IMR-90 (cell line): Measurements from ENCODE around the gene ENPP7. TPM values are rescaled to one million over a fixed set of nuclear protein-coding genes. Genes with fewer than 3 reads are reported as not detected.

ENCODE experiments used
- ATAC-seq: fragments of 200-7000 bp; cut with Tn5 transposase; 2 replicates; pipeline ENCODE4 v1.9.1; 2020; ENCODE audit warnings: low read depth, mild to moderate bottlenecking, moderate library complexity
- BruUV-seq: library from RNA; stranded (reverse); fragments of 400-500 nt; replicated peaks from 2 replicates; lab custom pipeline; 2021; lab: Mats Ljungman, UMichigan
- CTCF ChIA-PET: fragments of 300-600 bp; formaldehyde crosslinking; extraction: SDS; loops from one replicate; lab custom pipeline; 2021; ENCODE audit warnings: antibody characterized with exemption; lab: Yijun Ruan, JAX
- POLR2A ChIA-PET: fragments of 300-600 bp; sonication (Branson Sonifier 250); formaldehyde crosslinking; loops from one replicate; lab custom pipeline; 2022; ENCODE audit warnings: antibody characterized with exemption; ENCODE audit not compliant: unreplicated experiment; lab: Charles Lee
- DNase-seq: peaks from one replicate; pipeline ENCODE4 v3.0.0; 2013
- H2AFZ ChIP-seq: replicated peaks from 2 replicates; pipeline ENCODE3; 2013; ENCODE audit warnings: low read length, mild to moderate bottlenecking; ENCODE audit not compliant: poor library complexity
- H2AK5ac ChIP-seq: 2 replicates; pipeline ENCODE4 v1.6.1; 2013; ENCODE audit warnings: low read depth, low read length, inconsistent platforms
- H2AK9ac ChIP-seq: replicated peaks from 2 replicates; pipeline ENCODE3; 2013; ENCODE audit warnings: mild to moderate bottlenecking, low read depth, low read length, moderate library complexity; ENCODE audit not compliant: poor library complexity
- H2BK120ac ChIP-seq: 2 replicates; pipeline ENCODE4 v1.6.1; 2013; ENCODE audit warnings: low read depth, low read length, inconsistent platforms
- H2BK15ac ChIP-seq: 3 replicates; pipeline ENCODE4 v1.6.1; 2013; ENCODE audit warnings: low read depth, low read length, inconsistent platforms
- H2BK20ac ChIP-seq: 2 replicates; pipeline ENCODE4 v1.6.1; 2013; ENCODE audit warnings: low read depth, mild to moderate bottlenecking, inconsistent platforms, low read length, moderate library complexity
- H2BK5ac ChIP-seq: 2 replicates; pipeline ENCODE4 v1.6.1; 2013; ENCODE audit warnings: mild to moderate bottlenecking, low read depth, low read length, inconsistent platforms; ENCODE audit not compliant: poor library complexity, severe bottlenecking
- H3K14ac ChIP-seq: replicated peaks from 2 replicates; pipeline ENCODE4 v1.6.1; 2013; ENCODE audit warnings: low read depth, low read length, inconsistent platforms
- H3K18ac ChIP-seq: 2 replicates; pipeline ENCODE4 v1.6.1; 2013; ENCODE audit warnings: low read depth, low read length, control low read depth
- H3K23ac ChIP-seq: 2 replicates; pipeline ENCODE4 v1.6.1; 2013; ENCODE audit warnings: low read depth, low read length, inconsistent platforms
- H3K27ac ChIP-seq: 2 replicates; pipeline ENCODE4 v1.5.1; 2013; ENCODE audit warnings: mild to moderate bottlenecking, control low read depth, low read length; ENCODE audit not compliant: insufficient read depth
- H3K27me3 ChIP-seq: 2 replicates; pipeline ENCODE4 v1.6.1; 2013; ENCODE audit warnings: low read length; ENCODE audit not compliant: control insufficient read depth, insufficient read depth
- H3K36me3 ChIP-seq: 2 replicates; pipeline ENCODE4 v1.6.1; 2013; ENCODE audit warnings: low read length, mixed read lengths; ENCODE audit not compliant: control insufficient read depth, insufficient read depth
- H3K4ac ChIP-seq: 2 replicates; pipeline ENCODE4 v1.6.1; 2013; ENCODE audit warnings: low read depth, low read length, inconsistent platforms
- H3K4me1 ChIP-seq: 2 replicates; pipeline ENCODE4 v1.6.1; 2013; ENCODE audit warnings: low read length, mixed read lengths; ENCODE audit not compliant: control insufficient read depth, insufficient read depth
- H3K4me2 ChIP-seq: 2 replicates; pipeline ENCODE4 v1.6.1; 2013; ENCODE audit warnings: low read depth, mild to moderate bottlenecking, control low read depth, low read length, moderate library complexity
- H3K4me3 ChIP-seq: 2 replicates; pipeline ENCODE4 v1.5.1; 2013; ENCODE audit warnings: low read depth, mild to moderate bottlenecking, control low read depth, low read length, moderate library complexity; ENCODE audit not compliant: insufficient read depth
- H3K56ac ChIP-seq: 2 replicates; pipeline ENCODE4 v1.6.1; 2013; ENCODE audit warnings: low read length, inconsistent platforms; ENCODE audit not compliant: insufficient read depth; ENCODE audit errors: extremely low read depth
- H3K79me1 ChIP-seq, 2 experiments: 2 replicates each; pipeline ENCODE4 v1.6.1; 2013; ENCODE audit warnings: low read length in 2 of 2, inconsistent platforms in 1 of 2, low read depth in 1 of 2
- H3K9ac ChIP-seq: 2 replicates; pipeline ENCODE4 v1.6.1; 2013; ENCODE audit warnings: low read depth, low read length, control low read depth
- H3K9me1 ChIP-seq: 2 replicates; pipeline ENCODE4 v1.6.1; 2013; ENCODE audit warnings: low read length, inconsistent platforms; ENCODE audit not compliant: insufficient read depth
- H3K9me3 ChIP-seq: 2 replicates; pipeline ENCODE4 v1.6.1; 2013; ENCODE audit warnings: low read length; ENCODE audit not compliant: control insufficient read depth, insufficient read depth
- H4K20me1 ChIP-seq: 2 replicates; pipeline ENCODE4 v1.6.1; 2013; ENCODE audit warnings: low read length, inconsistent platforms; ENCODE audit not compliant: insufficient read depth
- H4K5ac ChIP-seq: 2 replicates; pipeline ENCODE4 v1.6.1; 2013; ENCODE audit warnings: mild to moderate bottlenecking, low read depth, low read length, control low read depth
- H4K8ac ChIP-seq, 2 experiments: 2 replicates each; pipeline ENCODE4 v1.6.1; 2013; ENCODE audit warnings: low read depth in 2 of 2, low read length in 2 of 2, control low read depth in 1 of 2, inconsistent platforms in 1 of 2
- H4K91ac ChIP-seq: 2 replicates; pipeline ENCODE4 v1.6.1; 2013; ENCODE audit warnings: low read depth, low read length, inconsistent platforms; ENCODE audit not compliant: insufficient read depth
- BHLHE40 ChIP-seq: fragments of 150-350 bp; IDR thresholded peaks from 2 replicates; pipeline ENCODE4 v1.6.1; 2016; ENCODE audit warnings: mild to moderate bottlenecking, low read depth, low read length
- CEBPB ChIP-seq: IDR thresholded peaks from 2 replicates; pipeline ENCODE4 v1.6.1; 2012; ENCODE audit warnings: low read depth, low read length, improper control_type of control experiment
- CTCF ChIP-seq: conservative IDR thresholded peaks from 2 replicates; pipeline ENCODE4 v1.5.1; 2012; ENCODE audit warnings: mild to moderate bottlenecking, low read depth, low read length, improper control_type of control experiment
- ELK1 ChIP-seq: fragments of 150-350 bp; IDR thresholded peaks from 2 replicates; pipeline ENCODE4 v1.6.1; 2016; ENCODE audit warnings: low read depth, mild to moderate bottlenecking, low read length, moderate library complexity, borderline replicate concordance
- FOS ChIP-seq: fragments of 150-350 bp; IDR thresholded peaks from 2 replicates; pipeline ENCODE4 v1.6.1; 2016; ENCODE audit warnings: low read depth, low read length
- MAFK ChIP-seq: IDR thresholded peaks from 2 replicates; pipeline ENCODE4 v1.6.1; 2012; ENCODE audit warnings: low read depth, low read length, improper control_type of control experiment
- MXI1 ChIP-seq: IDR thresholded peaks from 2 replicates; pipeline ENCODE4 v1.6.1; 2012; ENCODE audit warnings: low read depth, mild to moderate bottlenecking, low read length, moderate library complexity, borderline replicate concordance
- RAD21 ChIP-seq: IDR thresholded peaks from 2 replicates; pipeline ENCODE4 v1.6.1; 2012; ENCODE audit warnings: low read length, improper control_type of control experiment
- SMC3 ChIP-seq: fragments of 150-350 bp; IDR thresholded peaks from 2 replicates; pipeline ENCODE4 v1.6.1; 2016; ENCODE audit warnings: low read depth, mild to moderate bottlenecking, antibody characterized with exemption, low read length, moderate library complexity
- WGBS, 2 experiments: methylation state at CpG; one replicate each; pipeline versions ENCODE4 v1.1.5 to v1.1.7; 2013; ENCODE audit warnings: missing lambda C conversion rate in 2 of 2; ENCODE audit not compliant: insufficient read length in 1 of 2; ENCODE audit errors: extremely low coverage in 2 of 2; 5-methylcytosine and 5-hydroxymethylcytosine counted together
- dilution Hi-C: fragments of 300-500 bp; cut with HindIII; formaldehyde crosslinking; loops from one replicate; pipeline ENCODE4 v1.14.3; 2018; ENCODE audit warnings: low sequenced_read_pairs; ENCODE audit not compliant: unreplicated experiment
- in situ Hi-C: fragments of 300-500 bp; cut with MboI; formaldehyde crosslinking; loops from 3 replicates; pipeline ENCODE4 v1.14.3; 2019; ENCODE audit warnings: low sequenced_read_pairs, inconsistent platforms, mixed read lengths
- intact Hi-C: fragments of 100-400 bp; cut with micrococcal nuclease; formaldehyde crosslinking; loops from 2 replicates; pipeline ENCODE4 v1.10.0; 2022
- polyA plus RNA-seq, 3 experiments: library from polyadenylated mRNA; depleted of rRNA; stranded (reverse); fragments of >200 nt; gene quantifications; 2 replicates each; pipeline ENCODE4 v1.2.3, GENCODE V29; 2012; ENCODE audit warnings: low replicate concordance in 1 of 3
- total RNA-seq: library from RNA; depleted of rRNA; stranded (reverse); fragments of >200 nt; gene quantifications from 2 replicates; pipeline ENCODE4 v1.2.3, GENCODE V29; 2012

ENPP7 gene
- total and polyA plus RNA-seq, 2 of the 4 experiments (the other 2 are of a cell fraction) = not detected

DNA sequence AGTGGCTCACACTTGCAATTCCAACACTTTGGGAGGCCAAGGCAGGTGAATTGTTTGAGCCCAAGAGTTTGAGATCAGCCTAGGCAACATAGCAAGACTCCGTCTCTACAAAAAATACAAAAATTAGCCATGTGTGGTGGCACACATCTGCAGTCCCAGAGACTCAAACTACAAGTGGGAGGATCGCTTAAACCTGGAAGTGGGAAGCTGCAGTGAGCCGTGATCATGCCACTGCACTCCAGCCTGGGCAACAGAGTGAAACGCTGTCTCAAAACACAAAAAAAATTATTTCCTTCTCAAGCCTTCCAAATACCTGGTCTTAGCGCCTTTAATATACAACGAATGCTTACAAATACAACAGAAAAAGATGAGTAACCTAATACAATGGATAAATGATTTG, 27.5 kb downstream of the ENPP7 start:
- CTCF ChIA-PET = interaction anchor here (0.9 kb wide), 1 partner anchor 12 kb away, joined by 4 read pairs; no protein-coding TSS in a partner anchor
- H4K5ac ChIP-seq = no peak overlapping the region
- dilution Hi-C loops = no loop called here
- no peak overlapping the region for H3K27ac ChIP-seq
- H3K9me1 ChIP-seq = no peaks in the 10 kb centered on the region
- H3K9me3 ChIP-seq = no peaks in the 10 kb centered on the region
- BruUV-seq = no TSS peak
- no peak overlapping the region for H3K4ac ChIP-seq
- peaks cover 34% of the 10 kb centered on the region for H3K27me3 ChIP-seq
- WGBS, 2 experiments = no CpG with 5 or more reads among the region's 6 CpGs
- intact Hi-C loops = no loop called here
- H2BK15ac ChIP-seq = no peak overlapping the region
- H3K36me3 ChIP-seq = no peaks in the 10 kb centered on the region
- POLR2A ChIA-PET = no interaction called here
- no peak overlapping the region for H2AFZ ChIP-seq
- no peak overlapping the region for H3K18ac ChIP-seq
- no peak overlapping the region for H4K8ac ChIP-seq
- no peak overlapping the region for H2BK5ac ChIP-seq
- H2BK20ac ChIP-seq = no peak overlapping the region
- no peak overlapping the region for H2AK5ac ChIP-seq
- H3K56ac ChIP-seq = no peak overlapping the region
- H3K4me3 ChIP-seq = no peak overlapping the region
- in situ Hi-C loops = loop anchor here (10.0 kb wide), 1 partner anchor 157 kb away; no protein-coding TSS in a partner anchor
- no peak overlapping the region for H3K23ac ChIP-seq
- H3K4me1 ChIP-seq = no peaks in the 10 kb centered on the region; the same call in 1 of the 2 replicates
- DNase-seq (no peak), ATAC-seq (no peak)
- no peaks in the 10 kb centered on the region for H4K20me1 ChIP-seq
- no peak for TF ChIP-seq MAFK
- no peak for TF ChIP-seq FOS
- TF ChIP-seq MXI1 = no peak
- no peak for TF ChIP-seq CEBPB
- TF ChIP-seq SMC3 = no peak
- no peak for TF ChIP-seq BHLHE40
- TF ChIP-seq CTCF = no peak
- TF ChIP-seq RAD21 = no peak
- TF ChIP-seq ELK1 = no peak
- no peak overlapping the region for H3K9ac ChIP-seq
- no peak overlapping the region for H2AK9ac ChIP-seq
- H3K4me2 ChIP-seq = no peak overlapping the region
- H3K79me1 ChIP-seq = no peaks in the 10 kb centered on the region
- no peak overlapping the region for H4K91ac ChIP-seq
- H2BK120ac ChIP-seq = no peak overlapping the region
- H3K14ac ChIP-seq = no peak overlapping the region
